H9 (cell line): ENCODE data around the gene BCAP29. TPM values are rescaled to one million over a fixed set of nuclear protein-coding genes. Genes with fewer than 3 reads are reported as not detected.

Experiments used
- DNase-seq: peaks from one replicate; pipeline ENCODE4 v3.0.0-alpha.2; 2017
- H2AFZ ChIP-seq: one replicate; pipeline ENCODE4 v1.6.1; 2013; ENCODE audit warnings: mild to moderate bottlenecking, low read length, control low read depth, moderate library complexity
- H2AK5ac ChIP-seq: 2 replicates; pipeline ENCODE4 v1.6.1; 2013; ENCODE audit warnings: low read length, control low read depth, mixed read lengths; ENCODE audit not compliant: insufficient read length
- H2BK120ac ChIP-seq: one replicate; pipeline ENCODE4 v1.6.1; 2013; ENCODE audit warnings: low read depth, mild to moderate bottlenecking, low read length, control low read depth, inconsistent platforms; ENCODE audit not compliant: poor library complexity, severe bottlenecking
- H2BK12ac ChIP-seq: 2 replicates; pipeline ENCODE4 v1.6.1; 2013; ENCODE audit warnings: low read length, control low read depth, mixed read lengths, low read depth; ENCODE audit not compliant: insufficient read length
- H2BK15ac ChIP-seq: 2 replicates; pipeline ENCODE4 v1.6.1; 2013; ENCODE audit warnings: low read depth, low read length, control low read depth
- H2BK20ac ChIP-seq: one replicate; pipeline ENCODE4 v1.6.1; 2013; ENCODE audit warnings: low read depth, mild to moderate bottlenecking, low read length, control low read depth, inconsistent platforms; ENCODE audit not compliant: poor library complexity, severe bottlenecking
- H2BK5ac ChIP-seq: 2 replicates; pipeline ENCODE4 v1.6.1; 2013; ENCODE audit warnings: low read length, control low read depth, mixed read lengths; ENCODE audit not compliant: insufficient read length
- H3K14ac ChIP-seq: 2 replicates; pipeline ENCODE4 v1.6.1; 2013; ENCODE audit warnings: low read length, control low read depth; ENCODE audit not compliant: insufficient read depth
- H3K18ac ChIP-seq: 2 replicates; pipeline ENCODE4 v1.6.1; 2013; ENCODE audit warnings: low read depth, mild to moderate bottlenecking, mixed read lengths, low read length, control low read depth; ENCODE audit not compliant: insufficient read length
- H3K23ac ChIP-seq: 2 replicates; pipeline ENCODE4 v1.6.1; 2013; ENCODE audit warnings: low read length, control low read depth, mixed read lengths, low read depth; ENCODE audit not compliant: insufficient read length
- H3K23me2 ChIP-seq: 2 replicates; pipeline ENCODE4 v1.6.1; 2013; ENCODE audit warnings: low read depth, mild to moderate bottlenecking, mixed read lengths, low read length, control low read depth; ENCODE audit not compliant: insufficient read length, poor library complexity, severe bottlenecking
- H3K27ac ChIP-seq: 2 replicates; pipeline ENCODE4 v1.5.1; 2013; ENCODE audit warnings: low read length, control low read depth, mixed read lengths, low read depth; ENCODE audit not compliant: insufficient read length
- H3K27me3 ChIP-seq: 2 replicates; pipeline ENCODE4 v1.6.1; 2013; ENCODE audit warnings: low read length, control low read depth, inconsistent platforms; ENCODE audit not compliant: insufficient read depth
- H3K4ac ChIP-seq: 2 replicates; pipeline ENCODE4 v1.6.1; 2013; ENCODE audit warnings: low read depth, mild to moderate bottlenecking, control low read depth, inconsistent platforms, low read length, moderate library complexity
- H3K4me1 ChIP-seq: 2 replicates; pipeline ENCODE4 v1.6.1; 2013; ENCODE audit warnings: low read length, control low read depth, inconsistent platforms; ENCODE audit not compliant: insufficient read depth
- H3K4me2 ChIP-seq: 2 replicates; pipeline ENCODE4 v1.6.1; 2013; ENCODE audit warnings: low read length, control low read depth, mixed read lengths; ENCODE audit not compliant: insufficient read length, insufficient read depth
- H3K56ac ChIP-seq: 2 replicates; pipeline ENCODE4 v1.6.1; 2013; ENCODE audit warnings: low read depth, mild to moderate bottlenecking, mixed read lengths, low read length, control low read depth; ENCODE audit not compliant: insufficient read length
- H3K79me1 ChIP-seq: 2 replicates; pipeline ENCODE4 v1.6.1; 2013; ENCODE audit warnings: low read depth, mild to moderate bottlenecking, moderate library complexity, low read length, control low read depth, inconsistent platforms; ENCODE audit not compliant: insufficient read depth, poor library complexity, severe bottlenecking
- H3K79me2 ChIP-seq: 2 replicates; pipeline ENCODE4 v1.6.1; 2013; ENCODE audit warnings: low read length, control low read depth, inconsistent platforms; ENCODE audit not compliant: insufficient read depth
- H3K9ac ChIP-seq: 2 replicates; pipeline ENCODE4 v1.6.1; 2013; ENCODE audit warnings: low read length, control low read depth, mixed read lengths; ENCODE audit not compliant: insufficient read length; ENCODE audit errors: extremely low read depth
- H3K9me3 ChIP-seq: one replicate; pipeline ENCODE4 v1.6.1; 2013; ENCODE audit warnings: low read depth, low read length, inconsistent platforms; ENCODE audit not compliant: control insufficient read depth
- H3T11ph ChIP-seq: one replicate; pipeline ENCODE4 v1.6.1; 2013; ENCODE audit warnings: mild to moderate bottlenecking, low read length, control low read depth, inconsistent platforms
- H4K20me1 ChIP-seq: one replicate; pipeline ENCODE4 v1.6.1; 2013; ENCODE audit not compliant: control insufficient read depth, insufficient read length, insufficient read depth
- H4K5ac ChIP-seq: 2 replicates; pipeline ENCODE4 v1.6.1; 2013; ENCODE audit warnings: low read depth, mild to moderate bottlenecking, mixed read lengths, low read length, control low read depth; ENCODE audit not compliant: insufficient read length
- H4K8ac ChIP-seq: replicated peaks from 2 replicates; pipeline ENCODE4 v1.6.1; 2013; ENCODE audit warnings: low read length, control low read depth, mixed read lengths, low read depth; ENCODE audit not compliant: insufficient read length
- H4K91ac ChIP-seq: 2 replicates; pipeline ENCODE4 v1.6.1; 2013; ENCODE audit warnings: low read depth, mild to moderate bottlenecking, moderate library complexity, mixed read lengths, low read length, control low read depth; ENCODE audit not compliant: insufficient read length
- H3K27ac Mint-ChIP-seq, 3 experiments: 2 replicates in 2 of 3; 3 replicates in 1 of 3; pipeline ENCODE4 v1.8.0; 2020 to 2021; ENCODE audit warnings: mixed read lengths in 3 of 3, mild to moderate bottlenecking in 1 of 3, moderate library complexity in 1 of 3
- H3K27me3 Mint-ChIP-seq: 2 replicates; pipeline ENCODE4 v1.8.0; 2021; ENCODE audit warnings: low read depth, mild to moderate bottlenecking, moderate library complexity, mixed read lengths
- H3K36me3 Mint-ChIP-seq, 3 experiments: 2 replicates in 2 of 3; 3 replicates in 1 of 3; pipeline ENCODE4 v1.8.0; 2020 to 2021; ENCODE audit warnings: low read depth in 3 of 3, mixed read lengths in 3 of 3; ENCODE audit not compliant: insufficient read depth in 1 of 3
- H3K4me1 Mint-ChIP-seq, 2 experiments: 2 replicates each; pipeline ENCODE4 v1.8.0; 2020; ENCODE audit warnings: mixed read lengths in 2 of 2
- H3K4me3 Mint-ChIP-seq, 2 experiments: 2 replicates in 1 of 2; 3 replicates in 1 of 2; pipeline ENCODE4 v1.8.0; 2020 to 2021; ENCODE audit warnings: mild to moderate bottlenecking in 2 of 2, mixed read lengths in 2 of 2, moderate library complexity in 1 of 2
- H3K9me3 Mint-ChIP-seq, 2 experiments: 2 replicates in 1 of 2; 3 replicates in 1 of 2; pipeline ENCODE4 v1.8.0; 2020; ENCODE audit warnings: mild to moderate bottlenecking in 2 of 2, mixed read lengths in 2 of 2, moderate library complexity in 1 of 2
- CTCF ChIP-seq: fragments of 200-600 bp; sonication (generic); conservative IDR thresholded peaks from 3 replicates; pipeline ENCODE4 v1.8.0; 2021; ENCODE audit warnings: antibody characterized with exemption, mild to moderate bottlenecking
- WGBS: extraction: QIAGEN DNeasy Blood & Tissue Kit; methylation state at CpG from one replicate; pipeline ENCODE4 v1.1.7; 2013; ENCODE audit warnings: missing lambda C conversion rate, low lambda C conversion rate, mixed read lengths; ENCODE audit not compliant: insufficient read length; ENCODE audit errors: extremely low coverage; 5-methylcytosine and 5-hydroxymethylcytosine counted together
- total RNA-seq: library from RNA; stranded (reverse); gene quantifications from 2 replicates; pipeline ENCODE4 v1.2.1, GENCODE V29; 2021

Gene BCAP29
- total RNA-seq, 1 experiment from 2014 or later = 30.6 TPM

GRCh38 chr7:107661865-107662379, 81.9 kb downstream of the BCAP29 start:
- Histone ChIP-seq H2BK5ac (no peak overlapping the region), H3K4me2 (peak overlapping the region; percentile 68), H3K27ac (no peak overlapping the region), H2BK20ac (no peak overlapping the region), H3T11ph (no peak overlapping the region), H3K79me1 (no peaks in the 10 kb centered on the region), H4K8ac (no peak overlapping the region), H3K9me3 (no peaks in the 10 kb centered on the region), H3K56ac (no peak overlapping the region), H2BK12ac (no peak overlapping the region), H3K27me3 (peaks cover 33% of the 10 kb centered on the region), H3K79me2 (no peaks in the 10 kb centered on the region), H4K5ac (no peak overlapping the region), H3K23ac (no peak overlapping the region), H2BK15ac (no peak overlapping the region), H3K14ac (no peak overlapping the region), H2AFZ (no peak overlapping the region), H2AK5ac (no peak overlapping the region), H3K4ac (no peak overlapping the region), H2BK120ac (no peak overlapping the region), H3K9ac (no peak overlapping the region), H3K18ac (no peak overlapping the region), H4K20me1 (no peaks in the 10 kb centered on the region), H3K4me1 (no peaks in the 10 kb centered on the region), H3K23me2 (peaks cover 15% of the 10 kb centered on the region), H4K91ac (no peak overlapping the region)
- peaks cover 0 to 2% of the 10 kb centered on the region in 2 experiments; a peak in 1 of 5 replicates for H3K9me3 Mint-ChIP-seq
- peaks cover 15 to 18% of the 10 kb centered on the region in 2 experiments for H3K4me1 Mint-ChIP-seq
- H3K27me3 Mint-ChIP-seq = peaks cover 77% of the 10 kb centered on the region
- H3K27ac Mint-ChIP-seq = no peak overlapping the region
- H3K36me3 Mint-ChIP-seq = no peaks in the 10 kb centered on the region; a peak in 1 of 7 replicates
- WGBS = no CpG with 5 or more reads among the region's 20 CpGs
- DNase-seq = no peak
- peak overlapping the region; percentile 75 to 88 for H3K4me3 Mint-ChIP-seq
- TF ChIP-seq CTCF = no peak
